ENCODE results near the gene LDLRAD2.

GRCh38 chr1:21865609-21865942 lies 53.5 kb downstream of the LDLRAD2 start:
- TF ChIP-seq CTCF (IDR thresholded peaks at IDR 0.05) (no peak), POLR2A (IDR thresholded peaks at IDR 0.05) (no peak), POLR2AphosphoS5 (IDR thresholded peaks at IDR 0.05) (no peak)
